Liver (tissue), 9 donors: ENCODE results near the gene PANK2. TPM values are rescaled to one million over a fixed set of nuclear protein-coding genes. Genes with fewer than 3 reads are reported as not detected.
A peak's percentile ranks its signal among the peaks of the same experiment; 100 is the strongest.

Source experiments
- DNase-seq: peaks from one replicate; pipeline ENCODE4 v3.0.0-alpha.2; 2017; ENCODE audit warnings: low spot score
- H3K27ac ChIP-seq, 2 donors: one replicate each; pipeline ENCODE4 v1.7.0; 2013; ENCODE audit warnings: inconsistent platforms in 2 of 2, low read length in 2 of 2, control low read depth in 1 of 2, low read depth in 1 of 2, mild to moderate bottlenecking in 1 of 2
- H3K27me3 ChIP-seq, 4 donors: one replicate each; pipeline versions ENCODE4 v1.6.1 to v1.7.0; 2013; ENCODE audit warnings: low read length in 3 of 4, inconsistent platforms in 1 of 4, mild to moderate bottlenecking in 1 of 4, moderate library complexity in 1 of 4; ENCODE audit not compliant: control insufficient read depth in 4 of 4, insufficient read depth in 4 of 4
- H3K36me3 ChIP-seq, 4 donors: one replicate each; pipeline versions ENCODE4 v1.6.1 to v1.7.0; 2013; ENCODE audit warnings: low read length in 3 of 4, mild to moderate bottlenecking in 3 of 4, low read depth in 1 of 4, moderate library complexity in 1 of 4; ENCODE audit not compliant: control insufficient read depth in 4 of 4, insufficient read depth in 3 of 4
- H3K4me1 ChIP-seq, 4 donors: one replicate each; pipeline versions ENCODE4 v1.6.1 to v1.7.0; 2013; ENCODE audit warnings: low read length in 3 of 4, mild to moderate bottlenecking in 3 of 4, moderate library complexity in 1 of 4; ENCODE audit not compliant: control insufficient read depth in 4 of 4, insufficient read depth in 4 of 4
- H3K4me3 ChIP-seq, 3 donors: one replicate each; pipeline versions ENCODE4 v1.6.1 to v1.7.0; 2013; ENCODE audit warnings: low read length in 3 of 3, control low read depth in 1 of 3, low read depth in 1 of 3, mild to moderate bottlenecking in 1 of 3
- H3K9ac ChIP-seq, 2 donors: one replicate each; pipeline ENCODE4 v1.7.0; 2013; ENCODE audit warnings: low read length in 2 of 2, mild to moderate bottlenecking in 2 of 2, moderate library complexity in 2 of 2, control low read depth in 1 of 2, low read depth in 1 of 2
- H3K9me3 ChIP-seq, 4 donors: one replicate each; pipeline versions ENCODE4 v1.6.1 to v1.7.0; 2013; ENCODE audit warnings: low read length in 3 of 4; ENCODE audit not compliant: control insufficient read depth in 4 of 4
- EGR1 ChIP-seq, 2 donors: IDR thresholded peaks; 2 replicates each; pipeline ENCODE4 v1.6.1; 2016 to 2018; ENCODE audit warnings: antibody characterized with exemption in 2 of 2, low read depth in 2 of 2
- FOXA1 ChIP-seq: IDR thresholded peaks from 2 replicates; pipeline ENCODE4 v1.6.1; 2016; ENCODE audit warnings: antibody characterized with exemption
- FOXA2 ChIP-seq: IDR thresholded peaks from 2 replicates; pipeline ENCODE4 v1.6.1; 2016; ENCODE audit warnings: antibody characterized with exemption
- GABPA ChIP-seq, 2 donors: IDR thresholded peaks in 1 of 2; conservative IDR thresholded peaks in 1 of 2; 2 replicates each; pipeline ENCODE4 v1.6.1; 2016; ENCODE audit warnings: antibody characterized with exemption in 2 of 2, mild to moderate bottlenecking in 1 of 2, moderate library complexity in 1 of 2
- HNF4A ChIP-seq, 2 donors: conservative IDR thresholded peaks; 2 replicates each; pipeline ENCODE4 v1.6.1; 2016; ENCODE audit warnings: antibody characterized with exemption in 2 of 2, mild to moderate bottlenecking in 2 of 2
- HNF4G ChIP-seq: IDR thresholded peaks from 2 replicates; pipeline ENCODE4 v1.6.1; 2016; ENCODE audit warnings: antibody characterized with exemption
- NR2F2 ChIP-seq: IDR thresholded peaks from 2 replicates; pipeline ENCODE4 v1.6.1; 2016; ENCODE audit warnings: antibody characterized with exemption
- RAD21 ChIP-seq, 2 donors: IDR thresholded peaks; 2 replicates each; pipeline ENCODE4 v1.6.1; 2016; ENCODE audit warnings: antibody characterized with exemption in 2 of 2, mild to moderate bottlenecking in 2 of 2
- RXRA ChIP-seq, 2 donors: IDR thresholded peaks; 2 replicates each; pipeline ENCODE4 v1.6.1; 2017 to 2018; ENCODE audit warnings: antibody characterized with exemption in 2 of 2, mild to moderate bottlenecking in 1 of 2
- SP1 ChIP-seq: IDR thresholded peaks from 2 replicates; pipeline ENCODE4 v1.6.1; 2018; ENCODE audit warnings: antibody characterized with exemption, mild to moderate bottlenecking
- TAF1 ChIP-seq: conservative IDR thresholded peaks from 2 replicates; pipeline ENCODE4 v1.6.1; 2016; ENCODE audit warnings: antibody characterized with exemption, mild to moderate bottlenecking
- YY1 ChIP-seq: IDR thresholded peaks from 2 replicates; pipeline ENCODE4 v1.6.1; 2016; ENCODE audit warnings: antibody characterized with exemption, mild to moderate bottlenecking
- WGBS: extraction: QIAGEN DNeasy Blood & Tissue Kit; methylation state at CpG from one replicate; pipeline ENCODE4 v1.1.7; 2013; 5-methylcytosine and 5-hydroxymethylcytosine counted together
- polyA plus RNA-seq, 2 donors: library from polyadenylated mRNA; stranded (reverse) in 1 of 2; unstranded in 1 of 2; fragments of 200-250 nt in 1 of 2; fragments of >200 nt in 1 of 2; fragmentation: Nextera tagmentation in 1 of 2; extraction: Ambion mirVana in 1 of 2; gene quantifications; one replicate each; pipeline versions ENCODE4 v1.2.1 to v1.2.3, GENCODE V29; 2013 to 2015
- total RNA-seq, 2 donors: library from RNA; depleted of rRNA; stranded (reverse); fragments of >200 nt; gene quantifications; one replicate each; pipeline ENCODE4 v1.2.3, GENCODE V29; 2014
- TF ChIP-seq, protein P1 (sequence below): IDR thresholded peaks from 2 replicates; pipeline ENCODE4 v1.6.1; 2016; ENCODE audit warnings: antibody characterized with exemption
- TF ChIP-seq, protein P2 (sequence below): IDR thresholded peaks from 2 replicates; pipeline ENCODE4 v1.6.1; 2016; ENCODE audit warnings: antibody characterized with exemption
- TF ChIP-seq, protein P3 (sequence below): IDR thresholded peaks from 2 replicates; pipeline ENCODE4 v1.6.1; 2016; ENCODE audit warnings: antibody characterized with exemption
- TF ChIP-seq, protein P4 (sequence below): IDR thresholded peaks from 2 replicates; pipeline ENCODE4 v1.6.1; 2016; ENCODE audit warnings: antibody characterized with exemption, mild to moderate bottlenecking
- donor health status: healthy.
- donor health status: healthy.
- donor health status: healthy.
- donor health status: healthy.
- donor health status: healthy.

PANK2 gene
- total and polyA plus RNA-seq, 4 donors = 10.6 to 27.7 (median 15.9) TPM

DNA sequence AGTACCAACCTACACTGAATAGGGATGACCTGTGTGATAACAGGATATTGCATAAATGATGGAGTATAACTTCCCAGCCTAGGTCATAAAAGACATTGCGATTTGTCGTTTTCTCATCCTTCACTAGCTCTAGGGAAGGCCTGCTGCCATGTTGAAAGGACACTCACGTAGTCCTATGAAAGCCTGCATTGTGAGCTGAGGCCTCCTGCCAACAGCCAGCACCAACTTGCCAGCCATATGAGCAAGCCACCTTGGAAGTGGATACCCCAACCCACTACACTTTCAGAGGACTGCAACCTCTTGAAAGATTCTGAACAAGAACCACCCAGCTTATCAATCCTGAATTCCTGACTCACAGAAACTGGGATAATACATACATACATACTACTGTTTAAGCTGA is 3.5 kb upstream of the PANK2 start:
- WGBS = over 99% methylated on average over 3 of the region's 3 CpGs
- no peaks in the 10 kb centered on the region for H3K36me3 ChIP-seq
- H3K4me3 ChIP-seq = no peak overlapping the region
- DNase-seq = no peak
- H3K9ac ChIP-seq = no peak overlapping the region
- no peaks in the 10 kb centered on the region for H3K9me3 ChIP-seq
- TF ChIP-seq YY1 (no peak), TAF1 (no peak), RAD21 (IDR thresholded peaks at IDR 0.05) (no peak), FOXA1 (no peak), HNF4G (no peak), GABPA (IDR thresholded peaks at IDR 0.05 in 1 of 2, conservative IDR thresholded peaks at IDR 0.05 in 1 of 2) (no peak), FOXA2 (no peak), RXRA (IDR thresholded peaks at IDR 0.05) (no peak), EGR1 (IDR thresholded peaks at IDR 0.05; ENCODE audit: low read depth in 2 of 2) (no peak)
- TF ChIP-seq, protein P1, sequence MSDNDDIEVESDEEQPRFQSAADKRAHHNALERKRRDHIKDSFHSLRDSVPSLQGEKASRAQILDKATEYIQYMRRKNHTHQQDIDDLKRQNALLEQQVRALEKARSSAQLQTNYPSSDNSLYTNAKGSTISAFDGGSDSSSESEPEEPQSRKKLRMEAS = no peak
- TF ChIP-seq, protein P2, sequence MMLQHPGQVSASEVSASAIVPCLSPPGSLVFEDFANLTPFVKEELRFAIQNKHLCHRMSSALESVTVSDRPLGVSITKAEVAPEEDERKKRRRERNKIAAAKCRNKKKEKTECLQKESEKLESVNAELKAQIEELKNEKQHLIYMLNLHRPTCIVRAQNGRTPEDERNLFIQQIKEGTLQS = no peak
- H3K27me3 ChIP-seq = no peaks in the 10 kb centered on the region
- H3K27ac ChIP-seq = no peak overlapping the region
- H3K4me1 ChIP-seq = peaks cover 3 to 19% (median 17%) of the 10 kb centered on the region in 4 donors

DNA sequence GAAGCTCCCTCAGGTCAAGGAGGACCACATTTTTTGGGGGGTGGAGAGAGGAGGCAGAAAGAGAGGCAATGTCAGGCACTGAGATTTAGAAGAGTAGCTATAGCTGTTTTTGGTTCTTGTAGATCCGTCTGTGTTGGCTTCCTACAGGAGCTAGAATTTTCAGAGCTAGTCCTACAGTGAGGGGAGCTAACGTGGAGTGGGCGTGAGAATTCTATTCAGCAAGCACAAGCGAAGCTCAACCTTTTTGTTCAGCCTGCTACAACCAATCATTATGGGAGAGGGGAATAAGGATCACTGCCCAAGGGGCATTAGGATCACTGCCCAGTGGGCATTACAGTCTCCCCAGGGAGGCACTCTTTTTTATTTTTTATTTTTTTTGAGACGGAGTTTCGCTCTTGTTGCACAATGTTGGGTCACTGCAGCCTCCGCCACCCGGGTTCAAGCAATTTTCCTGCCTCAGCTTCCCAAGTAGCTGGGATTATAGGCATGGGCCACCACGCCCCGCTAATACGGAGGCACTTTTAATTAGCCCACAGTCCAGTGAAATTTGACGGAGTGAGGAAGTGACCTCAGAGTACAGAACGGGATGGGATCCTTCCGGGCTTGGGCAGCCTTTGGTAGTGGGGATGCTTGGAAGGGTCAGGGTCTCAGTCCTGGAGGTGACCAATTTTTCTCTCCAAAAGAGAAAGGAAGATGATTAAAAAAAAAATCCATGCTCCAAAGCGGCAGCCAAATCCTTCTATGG is 1.1 kb upstream of the PANK2 start:
- H3K4me1 ChIP-seq = peaks cover 3 to 39% (median 33%) of the 10 kb centered on the region in 4 donors
- H3K4me3 ChIP-seq = peak overlapping the region; percentile 74 to 97 (median 95)
- H3K36me3 ChIP-seq = no peaks in the 10 kb centered on the region
- no peak for DNase-seq
- H3K27ac ChIP-seq = peak overlapping the region; percentile 91 to 94
- TF ChIP-seq, protein P1 = no peak
- no peak for TF ChIP-seq FOXA1
- TF ChIP-seq, protein P3, sequence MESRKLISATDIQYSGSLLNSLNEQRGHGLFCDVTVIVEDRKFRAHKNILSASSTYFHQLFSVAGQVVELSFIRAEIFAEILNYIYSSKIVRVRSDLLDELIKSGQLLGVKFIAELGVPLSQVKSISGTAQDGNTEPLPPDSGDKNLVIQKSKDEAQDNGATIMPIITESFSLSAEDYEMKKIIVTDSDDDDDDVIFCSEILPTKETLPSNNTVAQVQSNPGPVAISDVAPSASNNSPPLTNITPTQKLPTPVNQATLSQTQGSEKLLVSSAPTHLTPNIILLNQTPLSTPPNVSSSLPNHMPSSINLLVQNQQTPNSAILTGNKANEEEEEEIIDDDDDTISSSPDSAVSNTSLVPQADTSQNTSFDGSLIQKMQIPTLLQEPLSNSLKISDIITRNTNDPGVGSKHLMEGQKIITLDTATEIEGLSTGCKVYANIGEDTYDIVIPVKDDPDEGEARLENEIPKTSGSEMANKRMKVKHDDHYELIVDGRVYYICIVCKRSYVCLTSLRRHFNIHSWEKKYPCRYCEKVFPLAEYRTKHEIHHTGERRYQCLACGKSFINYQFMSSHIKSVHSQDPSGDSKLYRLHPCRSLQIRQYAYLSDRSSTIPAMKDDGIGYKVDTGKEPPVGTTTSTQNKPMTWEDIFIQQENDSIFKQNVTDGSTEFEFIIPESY = no peak
- TF ChIP-seq TAF1 = no peak
- TF ChIP-seq RXRA (IDR thresholded peaks at IDR 0.05) = no peak
- TF ChIP-seq RAD21 (IDR thresholded peaks at IDR 0.05) = no peak
- TF ChIP-seq EGR1 (IDR thresholded peaks at IDR 0.05; ENCODE audit: low read depth in 2 of 2) = no peak
- TF ChIP-seq HNF4A (conservative IDR thresholded peaks at IDR 0.05) = no peak
- TF ChIP-seq GABPA (IDR thresholded peaks at IDR 0.05 in 1 of 2, conservative IDR thresholded peaks at IDR 0.05 in 1 of 2) = no peak
- no peak for TF ChIP-seq NR2F2
- TF ChIP-seq, protein P4, sequence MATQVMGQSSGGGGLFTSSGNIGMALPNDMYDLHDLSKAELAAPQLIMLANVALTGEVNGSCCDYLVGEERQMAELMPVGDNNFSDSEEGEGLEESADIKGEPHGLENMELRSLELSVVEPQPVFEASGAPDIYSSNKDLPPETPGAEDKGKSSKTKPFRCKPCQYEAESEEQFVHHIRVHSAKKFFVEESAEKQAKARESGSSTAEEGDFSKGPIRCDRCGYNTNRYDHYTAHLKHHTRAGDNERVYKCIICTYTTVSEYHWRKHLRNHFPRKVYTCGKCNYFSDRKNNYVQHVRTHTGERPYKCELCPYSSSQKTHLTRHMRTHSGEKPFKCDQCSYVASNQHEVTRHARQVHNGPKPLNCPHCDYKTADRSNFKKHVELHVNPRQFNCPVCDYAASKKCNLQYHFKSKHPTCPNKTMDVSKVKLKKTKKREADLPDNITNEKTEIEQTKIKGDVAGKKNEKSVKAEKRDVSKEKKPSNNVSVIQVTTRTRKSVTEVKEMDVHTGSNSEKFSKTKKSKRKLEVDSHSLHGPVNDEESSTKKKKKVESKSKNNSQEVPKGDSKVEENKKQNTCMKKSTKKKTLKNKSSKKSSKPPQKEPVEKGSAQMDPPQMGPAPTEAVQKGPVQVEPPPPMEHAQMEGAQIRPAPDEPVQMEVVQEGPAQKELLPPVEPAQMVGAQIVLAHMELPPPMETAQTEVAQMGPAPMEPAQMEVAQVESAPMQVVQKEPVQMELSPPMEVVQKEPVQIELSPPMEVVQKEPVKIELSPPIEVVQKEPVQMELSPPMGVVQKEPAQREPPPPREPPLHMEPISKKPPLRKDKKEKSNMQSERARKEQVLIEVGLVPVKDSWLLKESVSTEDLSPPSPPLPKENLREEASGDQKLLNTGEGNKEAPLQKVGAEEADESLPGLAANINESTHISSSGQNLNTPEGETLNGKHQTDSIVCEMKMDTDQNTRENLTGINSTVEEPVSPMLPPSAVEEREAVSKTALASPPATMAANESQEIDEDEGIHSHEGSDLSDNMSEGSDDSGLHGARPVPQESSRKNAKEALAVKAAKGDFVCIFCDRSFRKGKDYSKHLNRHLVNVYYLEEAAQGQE = no peak
- TF ChIP-seq, protein P2 = no peak
- TF ChIP-seq SP1 = no peak
- no peak for TF ChIP-seq YY1
- no peaks in the 10 kb centered on the region for H3K27me3 ChIP-seq
- H3K9ac ChIP-seq = peak overlapping the region; percentile 56 to 86
- no peaks in the 10 kb centered on the region for H3K9me3 ChIP-seq
- WGBS = 26% methylated on average over 15 of the region's 15 CpGs
